Uterus (tissue), 2 donors: ENCODE results near the gene KCNT2.

Experiments
- POLR2A ChIP-seq, 2 donors: fragments of 450-650 bp; IDR thresholded peaks; one replicate each; pipeline ENCODE4 v1.6.1; 2016; ENCODE audit warnings: antibody characterized with exemption in 2 of 2, mild to moderate bottlenecking in 1 of 2, moderate library complexity in 1 of 2
- TF ChIP-seq, protein P1 (sequence below), 4 experiments: fragments of 200-600 bp in 2 of 4; fragments of 450-650 bp in 2 of 4; sonication (generic) in 2 of 4; IDR thresholded peaks; one replicate each; pipeline ENCODE4 v1.5.1; 2016 to 2019; ENCODE audit warnings: antibody characterized with exemption in 4 of 4, mild to moderate bottlenecking in 2 of 4, moderate library complexity in 1 of 4

DNA sequence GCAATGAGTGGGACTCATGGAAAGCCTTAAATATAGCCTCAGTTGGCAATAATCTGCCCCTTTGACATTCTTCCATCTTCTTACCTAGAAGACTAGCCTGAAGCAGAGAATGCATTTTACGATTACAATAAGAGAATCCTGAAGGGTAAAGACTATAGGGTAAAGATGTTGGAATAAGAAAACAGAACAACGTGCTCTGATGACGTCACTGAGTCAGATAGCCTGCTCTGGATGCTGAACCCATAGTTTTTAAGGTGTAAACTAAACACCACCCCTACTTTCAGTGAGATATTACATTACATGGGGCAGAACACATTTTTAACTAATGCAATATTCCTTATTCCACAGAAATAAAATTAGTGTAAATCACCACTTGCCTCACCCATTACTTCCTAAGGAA is 240.4 kb downstream of the KCNT2 start:
- no peak for TF ChIP-seq POLR2A (IDR thresholded peaks at IDR 0.05)
- TF ChIP-seq, protein P1, sequence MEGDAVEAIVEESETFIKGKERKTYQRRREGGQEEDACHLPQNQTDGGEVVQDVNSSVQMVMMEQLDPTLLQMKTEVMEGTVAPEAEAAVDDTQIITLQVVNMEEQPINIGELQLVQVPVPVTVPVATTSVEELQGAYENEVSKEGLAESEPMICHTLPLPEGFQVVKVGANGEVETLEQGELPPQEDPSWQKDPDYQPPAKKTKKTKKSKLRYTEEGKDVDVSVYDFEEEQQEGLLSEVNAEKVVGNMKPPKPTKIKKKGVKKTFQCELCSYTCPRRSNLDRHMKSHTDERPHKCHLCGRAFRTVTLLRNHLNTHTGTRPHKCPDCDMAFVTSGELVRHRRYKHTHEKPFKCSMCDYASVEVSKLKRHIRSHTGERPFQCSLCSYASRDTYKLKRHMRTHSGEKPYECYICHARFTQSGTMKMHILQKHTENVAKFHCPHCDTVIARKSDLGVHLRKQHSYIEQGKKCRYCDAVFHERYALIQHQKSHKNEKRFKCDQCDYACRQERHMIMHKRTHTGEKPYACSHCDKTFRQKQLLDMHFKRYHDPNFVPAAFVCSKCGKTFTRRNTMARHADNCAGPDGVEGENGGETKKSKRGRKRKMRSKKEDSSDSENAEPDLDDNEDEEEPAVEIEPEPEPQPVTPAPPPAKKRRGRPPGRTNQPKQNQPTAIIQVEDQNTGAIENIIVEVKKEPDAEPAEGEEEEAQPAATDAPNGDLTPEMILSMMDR (IDR thresholded peaks at IDR 0.05): no peak
